ENCODE data around the gene EDNRB. TPM values are rescaled to one million over a fixed set of nuclear protein-coding genes. Genes with fewer than 3 reads are reported as not detected.

EDNRB gene
- 0.30 and 7.5 TPM in 2 replicates for total RNA-seq (ENCODE audit: low replicate concordance)

DNA sequence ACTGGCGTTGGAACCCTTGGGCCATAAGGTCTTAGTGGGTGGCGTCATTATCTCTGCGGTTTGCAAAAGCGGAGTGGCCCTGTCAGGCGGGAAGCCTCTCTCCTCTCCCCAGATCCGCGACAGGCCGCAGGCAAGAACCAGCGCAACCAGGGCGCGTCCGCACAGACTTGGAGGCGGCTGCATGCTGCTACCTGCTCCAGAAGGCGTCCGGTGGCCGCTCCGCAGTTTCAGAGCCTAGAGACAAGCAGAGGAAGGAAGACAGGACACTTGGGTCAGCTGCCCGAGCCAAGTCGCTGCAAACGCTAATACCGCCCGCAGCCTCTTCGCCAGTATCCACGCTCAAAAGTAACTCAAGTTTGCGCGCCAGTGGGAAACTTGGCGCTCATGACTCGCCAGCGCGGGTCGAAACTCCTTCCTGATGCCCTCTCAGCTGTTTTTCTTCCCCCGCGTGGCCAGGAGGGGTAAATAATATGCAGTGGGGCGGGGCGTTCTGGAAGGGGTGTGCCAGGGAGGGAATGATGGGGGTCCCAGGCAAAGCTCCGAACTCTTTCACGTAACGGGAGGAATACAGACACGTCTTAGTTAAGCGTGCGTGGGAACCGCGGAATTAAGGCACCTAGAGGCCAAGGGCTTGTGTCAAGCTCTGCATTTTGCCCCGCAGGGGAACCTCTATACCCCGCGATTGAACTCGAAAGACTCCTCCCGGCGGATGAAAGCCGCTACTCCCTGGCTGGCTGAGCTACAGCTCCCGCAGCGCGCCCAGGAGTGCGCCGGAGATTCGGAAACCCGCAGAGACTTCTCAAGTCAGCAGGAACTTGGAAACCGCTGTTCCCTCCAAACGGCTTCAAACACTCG, at the start of gene EDNRB:
EDNRB (minus strand) TSS at position 441 of the 855 bp plus-strand sequence; CDS start at position 183, 258 bp downstream.

Other genes with a start within 250 kb of the EDNRB start
- gene SLAIN1, start 221.1 kb downstream of the EDNRB start, total RNA-seq (ENCODE audit: low replicate concordance) = 0.30 TPM in 1 of 2 replicates, not detected in the other